Pancreas (tissue), 10 donors: ENCODE data around the gene HMOX1. TPM values are rescaled to one million over a fixed set of nuclear protein-coding genes. Genes with fewer than 3 reads are reported as not detected.

Experiments used
- ATAC-seq, 4 donors: fragments of 200-7000 bp; cut with Tn5 transposase; one replicate each; pipeline versions ENCODE4 v1.8.0 to v1.9.1; 2020; ENCODE audit warnings: mild to moderate bottlenecking in 4 of 4, moderate library complexity in 4 of 4
- DNase-seq, 6 donors: peaks; one replicate each; pipeline ENCODE4 v3.0.0-alpha.2; 2020
- FAIRE-seq: peaks from 2 replicates; lab custom pipeline; 2012; peaks lifted over from hg19 to GRCh38; lab: Jason Lieb, UNC
- H3K27ac ChIP-seq, 4 donors: fragments of 200-600 bp; sonication (generic); 1 replicate in 3 of 4; 2 replicates in 1 of 4; pipeline versions ENCODE4 v1.5.0 to v1.8.0; 2020
- H3K27me3 ChIP-seq, 4 donors: fragments of 200-600 bp; one replicate each; pipeline ENCODE4 v1.8.0; 2021
- H3K36me3 ChIP-seq, 3 donors: fragments of 200-600 bp; sonication (generic) in 1 of 3; one replicate each; pipeline versions ENCODE4 v1.5.0 to v1.8.0; 2020 to 2021
- H3K4me1 ChIP-seq, 3 donors: fragments of 200-600 bp; one replicate each; pipeline ENCODE4 v1.8.0; 2021
- H3K4me3 ChIP-seq, 4 donors: fragments of 200-600 bp; sonication (generic) in 2 of 4; one replicate each; pipeline versions ENCODE4 v1.5.0 to v1.8.0; 2020 to 2021
- H3K9me3 ChIP-seq, 4 donors: fragments of 200-600 bp; one replicate each; pipeline ENCODE4 v1.8.0; 2021
- CTCF ChIP-seq, 4 donors: fragments of 200-600 bp; sonication (generic) in 3 of 4; IDR thresholded peaks; one replicate each; pipeline versions ENCODE4 v1.5.0 to v1.8.0; 2021; ENCODE audit warnings: antibody characterized with exemption in 4 of 4
- WGBS, 2 donors: extraction: QIAGEN DNeasy Blood & Tissue Kit; methylation state at CpG; one replicate each; pipeline ENCODE4 v1.1.7; 2013; 5-methylcytosine and 5-hydroxymethylcytosine counted together
- intact Hi-C, 3 donors: fragments of 100-400 bp; cut with DNase I; formaldehyde crosslinking; loops; one replicate each; pipeline versions ENCODE4 v1.11.1 to v1.14.2; 2022
- polyA plus RNA-seq, 2 donors: library from polyadenylated mRNA; stranded (reverse); fragments of 200-250 nt; gene quantifications; one replicate each; pipeline ENCODE4 v1.2.3, GENCODE V29; 2013
- total RNA-seq, 6 donors: library from RNA; stranded (reverse); fragmentation: NEBNext Ultra II Directional in 4 of 6; extraction: Animal tissue kit (Norgen Biotek cat#: 25700) in 4 of 6; gene quantifications; one replicate each; pipeline versions ENCODE4 v1.2.1 to v1.2.4, GENCODE V29; 2021 to 2023
- donor health status: healthy with polysubstance abuse.
- donor health status: DM: no; HTN: no; CAD: no; lungs with moderate emphysema.
- donor health status: DM: no; HTN: no; CAD: no.
- donor health status: control.
- donor health status: control.
- donor health status: Bipolar disorder and iron deficiency.
- donor health status: DM: yes; HTN: yes; CAD: no.
- donor health status: DM: no; HTN: no; CAD: no.
- donor health status: DM: no; HTN: no; CAD: no.
- donor health status: DM: yes; HTN: yes; CAD: no.

HMOX1 gene
- total and polyA plus RNA-seq, 8 donors, result 1.8 to 15.9 (median 4.3) TPM

- no peak for TF ChIP-seq CTCF (IDR thresholded peaks at IDR 0.05)
- intact Hi-C loops, result no loop called here
- WGBS, 2 donors, result 92 to 94% methylated on average over 7 of the region's 7 CpGs
These were observed 45.4 kb upstream of the HMOX1 start for GRCh38 chr22:35335468-35335867.

GRCh38 chr22:35335936-35336781 is 44.7 kb upstream of the HMOX1 start:
- H3K9me3 ChIP-seq, result no peaks in the 10 kb centered on the region
- H3K27me3 ChIP-seq, result no peaks in the 10 kb centered on the region
- H3K27ac ChIP-seq, result no peak overlapping the region
- 50 to 55% methylated on average over 12 of the region's 12 CpGs for WGBS, 2 donors
- ATAC-seq (peak; percentile 87 to 94 (median 91)), FAIRE-seq (no peak), DNase-seq (peak in 5 of 6 donors; percentile 76 to 92 (median 86))
- H3K4me3 ChIP-seq, result no peak overlapping the region
- peaks cover 0 to 12% (median 0%) of the 10 kb centered on the region in 3 donors for H3K4me1 ChIP-seq
- TF ChIP-seq CTCF (IDR thresholded peaks at IDR 0.05), result no peak
- peaks cover 0 to 42% (median 0%) of the 10 kb centered on the region in 3 donors for H3K36me3 ChIP-seq
- intact Hi-C loops, result no loop called here

More at GRCh38 chr22:35335468-35335867, 45.4 kb upstream of the HMOX1 start:
- Histone ChIP-seq H3K36me3 (peaks cover 0 to 42% (median 0%) of the 10 kb centered on the region in 3 donors), H3K27ac (no peak overlapping the region), H3K4me1 (peaks cover 0 to 12% (median 0%) of the 10 kb centered on the region in 3 donors), H3K27me3 (no peaks in the 10 kb centered on the region), H3K9me3 (no peaks in the 10 kb centered on the region), H3K4me3 (no peak overlapping the region)
- DNase-seq (peak in 1 of 6 donors; percentile 54), FAIRE-seq (no peak), ATAC-seq (no peak)

- Histone ChIP-seq H3K27me3 (no peaks in the 10 kb centered on the region), H3K4me3 (no peak overlapping the region), H3K4me1 (peaks cover 0 to 12% (median 0%) of the 10 kb centered on the region in 3 donors), H3K27ac (no peak overlapping the region), H3K36me3 (peaks cover 0 to 42% (median 0%) of the 10 kb centered on the region in 3 donors), H3K9me3 (no peaks in the 10 kb centered on the region)
- TF ChIP-seq CTCF (IDR thresholded peaks at IDR 0.05), result no peak
- DNase-seq, result no peak
- intact Hi-C loops, result no loop called here
- FAIRE-seq, result no peak
- no peak for ATAC-seq
- WGBS, 2 donors, result 92 to 94% methylated on average over 4 of the region's 4 CpGs
These were observed 43.0 kb upstream of the HMOX1 start for GRCh38 chr22:35337932-35338331.

GRCh38 chr22:35341090-35341874 is 39.6 kb upstream of the HMOX1 start:
- FAIRE-seq (no peak), ATAC-seq (no peak), DNase-seq (no peak)
- intact Hi-C loops, result no loop called here
- no peak overlapping the region for H3K27ac ChIP-seq
- H3K4me1 ChIP-seq, result peaks cover 0 to 4% (median 0%) of the 10 kb centered on the region in 3 donors
- 88 to 91% methylated on average over 19 of the region's 19 CpGs for WGBS, 2 donors
- TF ChIP-seq CTCF (IDR thresholded peaks at IDR 0.05), result no peak
- H3K9me3 ChIP-seq, result no peaks in the 10 kb centered on the region
- H3K36me3 ChIP-seq, result peaks cover 0 to 26% (median 0%) of the 10 kb centered on the region in 3 donors
- no peak overlapping the region for H3K4me3 ChIP-seq
- H3K27me3 ChIP-seq, result no peaks in the 10 kb centered on the region
